GM18867 (cell line): ENCODE results near the gene THSD1.
"Not testable (repeated sequence)": the region's sequence is repeated elsewhere in the genome, so short reads cannot be mapped to it uniquely, and the experiment has no call there.

Experiments used
- ATAC-seq: cut with Tn5 transposase; IDR thresholded peaks from one replicate; pipeline ENCODE4 v1.9.1; 2021; ENCODE audit warnings: mild to moderate bottlenecking, moderate library complexity; ENCODE audit not compliant: unreplicated experiment

THSD1 gene

GRCh38 chr13:52408071-52408658 lies 2.2 kb upstream of the THSD1 start:
- ATAC-seq: not testable (repeated sequence)

GRCh38 chr13:52407436-52407835 lies 1.5 kb upstream of the THSD1 start:
- not testable (repeated sequence) for ATAC-seq

GRCh38 chr13:52406629-52407028 lies 657 bp upstream of the THSD1 start:
- ATAC-seq: no peak

GRCh38 chr13:52405369-52405766 lies 604 bp downstream of the THSD1 start:
- no peak for ATAC-seq

- no peak for ATAC-seq
These were observed 6.3 kb downstream of the THSD1 start for GRCh38 chr13:52399708-52400107.

- ATAC-seq: no peak
These were observed 6.9 kb downstream of the THSD1 start for GRCh38 chr13:52399046-52399445.

GRCh38 chr13:52395704-52396103 lies 10.3 kb downstream of the THSD1 start:
- no peak for ATAC-seq

- no peak for ATAC-seq
These were observed 11.4 kb downstream of the THSD1 start for GRCh38 chr13:52394586-52394985.

GRCh38 chr13:52393572-52394357 lies 12.2 kb downstream of the THSD1 start:
- ATAC-seq: no peak

GRCh38 chr13:52387721-52388120 lies 18.3 kb downstream of the THSD1 start:
- no peak for ATAC-seq

GRCh38 chr13:52385870-52386269 lies 20.1 kb downstream of the THSD1 start:
- ATAC-seq: no peak

- no peak for ATAC-seq
These were observed 22.6 kb downstream of the THSD1 start for GRCh38 chr13:52383366-52383765.

GRCh38 chr13:52378312-52378711 lies 27.7 kb downstream of the THSD1 start:
- ATAC-seq: no peak

GRCh38 chr13:52377898-52378297 lies 28.1 kb downstream of the THSD1 start:
- no peak for ATAC-seq

- ATAC-seq: no peak
These were observed 31.0 kb downstream of the THSD1 start for GRCh38 chr13:52374873-52375411.

- ATAC-seq: no peak
These were observed 31.6 kb downstream of the THSD1 start for GRCh38 chr13:52374389-52374788.

- ATAC-seq: not testable (repeated sequence)
These were observed 32.7 kb downstream of the THSD1 start for GRCh38 chr13:52373277-52373676.

- no peak for ATAC-seq
These were observed 34.2 kb downstream of the THSD1 start for GRCh38 chr13:52371736-52372247.

- ATAC-seq: no peak
These were observed 39.7 kb downstream of the THSD1 start for GRCh38 chr13:52366291-52366690.

GRCh38 chr13:52362169-52362887 lies 43.6 kb downstream of the THSD1 start:
- ATAC-seq: not testable (repeated sequence)

- ATAC-seq: no peak
These were observed 44.7 kb downstream of the THSD1 start for GRCh38 chr13:52361225-52361624.
